GM21576 (cell line): Measurements from ENCODE around the gene NR3C1.

Source experiments
- ATAC-seq: cut with Tn5 transposase; IDR thresholded peaks from one replicate; pipeline ENCODE4 v1.9.1; 2021; ENCODE audit warnings: mild to moderate bottlenecking, moderate library complexity; ENCODE audit not compliant: unreplicated experiment

NR3C1 gene

GRCh38 chr5:143243103-143243502 lies 160.4 kb downstream of the NR3C1 start:
- ATAC-seq: no peak

- ATAC-seq: no peak
These were observed 161.6 kb downstream of the NR3C1 start for GRCh38 chr5:143241892-143242291.

GRCh38 chr5:143239882-143240518 lies 163.5 kb downstream of the NR3C1 start:
- no peak for ATAC-seq

GRCh38 chr5:143238620-143239019 lies 164.9 kb downstream of the NR3C1 start:
- no peak for ATAC-seq

- ATAC-seq: no peak
These were observed 165.8 kb downstream of the NR3C1 start for GRCh38 chr5:143237664-143238063.

GRCh38 chr5:143236682-143237081 lies 166.8 kb downstream of the NR3C1 start:
- ATAC-seq: no peak

GRCh38 chr5:143235423-143235822 lies 168.1 kb downstream of the NR3C1 start:
- ATAC-seq: no peak

GRCh38 chr5:143234162-143234842 lies 169.2 kb downstream of the NR3C1 start:
- ATAC-seq: no peak

- ATAC-seq: no peak
These were observed 170.5 kb downstream of the NR3C1 start for GRCh38 chr5:143233031-143233430.

GRCh38 chr5:143231973-143232812 lies 171.3 kb downstream of the NR3C1 start:
- no peak for ATAC-seq

- no peak for ATAC-seq
These were observed 172.1 kb downstream of the NR3C1 start for GRCh38 chr5:143231416-143231815.

- no peak for ATAC-seq
These were observed 172.8 kb downstream of the NR3C1 start for GRCh38 chr5:143230676-143230996.

GRCh38 chr5:143229896-143230675 lies 173.4 kb downstream of the NR3C1 start:
- peak; percentile 92 for ATAC-seq

GRCh38 chr5:143229426-143229895 lies 174.0 kb downstream of the NR3C1 start:
- ATAC-seq: peak; percentile 39

- ATAC-seq: no peak
These were observed 174.7 kb downstream of the NR3C1 start for GRCh38 chr5:143228597-143229293.
